ENCODE results near the gene SUGCT.

DNA sequence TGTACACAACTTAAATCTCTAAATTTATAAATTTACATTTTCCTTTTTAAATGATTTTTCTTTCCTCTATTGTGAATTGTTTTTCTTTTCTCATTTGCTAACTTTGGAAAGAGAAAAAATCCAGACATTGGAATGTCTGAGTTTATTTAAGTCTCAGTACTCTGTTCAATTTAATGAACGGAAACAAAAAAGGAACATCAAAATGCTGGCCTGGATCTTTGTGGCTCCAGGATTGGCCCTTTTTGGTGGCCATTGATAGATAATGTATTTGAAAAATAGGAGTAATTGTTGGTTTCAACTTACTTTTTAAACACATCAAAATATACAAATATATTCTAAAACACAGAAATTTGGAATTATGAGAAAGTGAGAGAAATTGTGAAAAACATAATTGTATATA, 336.0 kb downstream of the SUGCT start:
- TF ChIP-seq STAT5B (CRISPR knock-in tag; IDR thresholded peaks at IDR 0.05), result no peak
- TF ChIP-seq, protein P1, sequence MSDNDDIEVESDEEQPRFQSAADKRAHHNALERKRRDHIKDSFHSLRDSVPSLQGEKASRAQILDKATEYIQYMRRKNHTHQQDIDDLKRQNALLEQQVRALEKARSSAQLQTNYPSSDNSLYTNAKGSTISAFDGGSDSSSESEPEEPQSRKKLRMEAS (CRISPR knock-in tag; IDR thresholded peaks at IDR 0.05), result no peak
- no peak for TF ChIP-seq ZNF184 (CRISPR knock-in tag; IDR thresholded peaks at IDR 0.05)
- TF ChIP-seq, protein P2, sequence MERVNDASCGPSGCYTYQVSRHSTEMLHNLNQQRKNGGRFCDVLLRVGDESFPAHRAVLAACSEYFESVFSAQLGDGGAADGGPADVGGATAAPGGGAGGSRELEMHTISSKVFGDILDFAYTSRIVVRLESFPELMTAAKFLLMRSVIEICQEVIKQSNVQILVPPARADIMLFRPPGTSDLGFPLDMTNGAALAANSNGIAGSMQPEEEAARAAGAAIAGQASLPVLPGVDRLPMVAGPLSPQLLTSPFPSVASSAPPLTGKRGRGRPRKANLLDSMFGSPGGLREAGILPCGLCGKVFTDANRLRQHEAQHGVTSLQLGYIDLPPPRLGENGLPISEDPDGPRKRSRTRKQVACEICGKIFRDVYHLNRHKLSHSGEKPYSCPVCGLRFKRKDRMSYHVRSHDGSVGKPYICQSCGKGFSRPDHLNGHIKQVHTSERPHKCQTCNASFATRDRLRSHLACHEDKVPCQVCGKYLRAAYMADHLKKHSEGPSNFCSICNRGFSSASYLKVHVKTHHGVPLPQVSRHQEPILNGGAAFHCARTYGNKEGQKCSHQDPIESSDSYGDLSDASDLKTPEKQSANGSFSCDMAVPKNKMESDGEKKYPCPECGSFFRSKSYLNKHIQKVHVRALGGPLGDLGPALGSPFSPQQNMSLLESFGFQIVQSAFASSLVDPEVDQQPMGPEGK (CRISPR knock-in tag; IDR thresholded peaks at IDR 0.05; ENCODE audit: borderline replicate concordance), result no peak
- TF ChIP-seq, protein P3, sequence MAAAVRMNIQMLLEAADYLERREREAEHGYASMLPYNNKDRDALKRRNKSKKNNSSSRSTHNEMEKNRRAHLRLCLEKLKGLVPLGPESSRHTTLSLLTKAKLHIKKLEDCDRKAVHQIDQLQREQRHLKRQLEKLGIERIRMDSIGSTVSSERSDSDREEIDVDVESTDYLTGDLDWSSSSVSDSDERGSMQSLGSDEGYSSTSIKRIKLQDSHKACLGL (CRISPR knock-in tag; IDR thresholded peaks at IDR 0.05; ENCODE audit: borderline replicate concordance, poor library complexity, severe bottlenecking), result no peak
- no peak for TF ChIP-seq C11orf30 (IDR thresholded peaks at IDR 0.05; ENCODE audit: low read depth)
- no peak for TF ChIP-seq NBN (IDR thresholded peaks at IDR 0.05; ENCODE audit: low read depth)

Data from K562 (cell line).